DMS153 treated with DMSO at 0.1 percent for 48 hours (cell line): Measurements from ENCODE around the gene MALAT1.

ENCODE experiments used
- DNase-seq: peaks from one replicate; lab custom pipeline; 2025; ENCODE audit not compliant: unreplicated experiment; lab: John Stamatoyannopoulos, UW

The MALAT1 gene

GRCh38 chr11:65537620-65538231, 38.9 kb downstream of the MALAT1 start:
- DNase-seq: no peak

DNA sequence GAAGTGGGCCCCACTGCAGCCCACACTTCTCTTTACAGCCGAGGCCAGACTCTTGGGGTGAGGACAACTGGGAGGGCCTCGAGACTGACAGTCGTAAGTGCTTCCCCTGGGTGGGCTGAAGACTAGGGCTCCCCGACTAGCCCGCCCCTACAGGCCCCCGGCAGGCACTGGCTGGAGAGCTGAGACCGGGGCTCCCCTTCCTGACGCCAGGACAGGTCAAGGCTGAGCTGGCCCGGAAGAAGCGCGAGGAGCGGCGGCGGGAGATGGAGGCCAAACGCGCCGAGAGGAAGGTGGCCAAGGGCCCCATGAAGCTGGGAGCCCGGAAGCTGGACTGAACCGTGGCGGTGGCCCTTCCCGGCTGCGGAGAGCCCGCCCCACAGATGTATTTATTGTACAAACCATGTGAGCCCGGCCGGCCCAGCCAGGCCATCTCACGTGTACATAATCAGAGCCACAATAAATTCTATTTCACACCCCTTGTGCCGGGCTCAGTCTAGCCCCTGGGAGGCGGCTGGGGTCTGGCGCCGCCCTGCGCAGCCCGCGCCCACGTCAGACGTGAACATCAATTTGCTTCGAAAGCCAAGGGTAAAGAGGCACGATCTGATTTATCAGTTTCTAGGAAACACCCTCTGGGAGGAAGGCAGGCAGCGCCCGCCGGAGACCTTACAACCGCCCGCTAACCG, 39.5 kb downstream of the MALAT1 start:
- DNase-seq: no peak

DNA sequence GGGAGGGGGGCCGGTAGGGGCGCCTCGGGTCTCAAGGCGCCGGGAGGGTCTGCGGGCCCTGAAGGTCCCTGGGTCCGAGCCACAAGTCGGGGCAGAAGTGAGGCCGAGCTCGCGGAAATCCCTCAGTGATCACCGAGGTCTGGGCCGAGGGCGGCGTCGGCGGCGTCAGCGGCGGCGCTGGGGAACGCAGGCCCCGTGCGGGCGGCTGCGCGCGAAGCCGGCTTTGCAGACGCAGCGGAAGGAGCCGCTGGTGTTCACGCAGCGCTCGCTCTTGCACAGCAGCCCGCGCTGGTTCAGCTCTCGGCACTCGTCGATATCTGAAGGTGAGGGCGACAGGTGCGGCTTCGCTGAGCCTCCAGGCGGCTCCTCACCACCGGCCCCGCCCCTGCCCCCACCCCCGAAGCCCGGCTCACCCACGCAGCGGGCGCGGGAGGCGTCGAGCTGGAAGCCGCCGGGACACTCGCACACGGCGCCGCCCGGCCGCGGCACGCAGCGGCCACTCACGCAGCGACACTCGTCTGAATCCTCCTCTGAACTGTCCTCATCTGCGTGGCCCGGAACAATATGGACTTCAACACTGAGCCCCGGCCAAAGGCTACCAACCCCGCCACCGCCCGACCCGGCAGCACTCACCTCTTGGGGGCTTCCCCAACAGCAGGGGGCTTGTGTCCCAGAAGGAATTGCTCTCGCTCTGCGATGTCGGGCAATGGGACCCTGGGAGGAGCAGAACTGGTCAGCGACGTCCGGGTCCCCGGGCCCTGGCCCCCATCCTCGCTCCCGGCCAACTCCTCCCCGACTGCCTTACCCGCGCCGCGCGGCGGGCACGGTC, 40.3 kb downstream of the MALAT1 start:
- no peak for DNase-seq

DNA sequence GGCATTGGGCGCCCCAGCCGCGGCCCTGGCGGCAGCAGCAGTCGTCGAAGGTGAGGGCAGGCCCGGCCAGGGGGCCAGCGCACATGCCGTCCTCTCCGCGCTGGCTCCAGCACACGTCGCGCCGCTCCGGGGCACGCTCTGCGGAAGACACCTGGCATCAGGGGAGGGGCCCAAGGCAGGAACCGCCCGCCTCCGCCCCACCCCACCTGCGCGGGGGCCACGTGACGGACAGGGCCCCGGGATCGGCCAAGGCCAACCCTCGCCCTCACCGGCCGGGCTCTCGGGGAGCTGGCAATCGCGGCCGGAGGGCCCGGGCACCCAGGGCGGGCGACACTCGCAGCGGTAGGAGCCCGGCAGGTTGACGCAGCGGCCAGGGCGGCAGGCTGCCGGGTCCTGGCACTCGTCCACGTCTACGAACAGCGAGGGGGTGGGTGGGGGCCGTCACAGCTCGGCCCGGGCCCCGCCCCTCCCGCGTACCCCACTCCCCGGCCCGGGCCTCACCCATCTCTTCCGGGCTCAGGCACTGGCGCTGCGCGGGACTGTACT, 41.0 kb downstream of the MALAT1 start:
- peak; percentile 36 for DNase-seq

DNA sequence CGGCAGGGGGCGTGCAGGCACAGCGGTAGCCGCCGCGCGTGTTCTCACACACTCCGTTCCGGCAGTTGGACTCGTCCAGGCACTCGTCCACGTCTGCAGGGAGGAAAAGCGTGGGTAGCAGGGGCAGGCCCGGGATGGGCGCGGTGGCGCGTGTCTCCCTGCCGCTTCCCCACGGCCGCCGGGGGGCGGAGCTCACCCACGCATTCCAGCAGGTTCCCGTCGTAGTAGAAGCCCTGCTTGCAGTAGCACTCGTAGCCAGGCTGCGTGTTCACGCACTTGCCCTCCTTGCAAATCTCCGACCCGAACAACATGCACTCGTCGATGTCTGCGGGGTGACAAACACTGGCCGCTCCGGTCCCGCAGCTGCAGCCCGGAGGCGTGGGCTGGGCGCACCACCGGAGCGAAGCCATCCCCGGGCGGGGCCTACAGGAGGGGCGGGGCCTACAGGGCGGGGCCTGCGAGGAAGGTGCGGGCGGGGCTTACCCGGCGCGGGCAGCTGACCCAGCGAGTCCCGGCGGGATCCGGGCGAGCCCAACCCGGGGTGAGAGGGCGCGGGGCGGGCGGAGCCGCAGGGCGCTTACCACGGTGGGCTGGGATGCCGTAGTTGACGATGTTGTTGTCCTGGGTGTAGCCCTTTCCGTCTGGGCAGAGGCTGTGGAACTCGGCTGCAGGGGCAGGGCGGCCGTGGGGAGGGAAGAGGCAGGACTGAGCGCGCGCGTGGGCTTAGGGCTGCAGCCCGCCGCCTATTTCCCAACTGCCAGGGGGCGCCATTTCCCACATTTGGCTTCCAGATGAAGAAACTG, 41.6 kb downstream of the MALAT1 start:
- DNase-seq: peak; percentile 69

DNA sequence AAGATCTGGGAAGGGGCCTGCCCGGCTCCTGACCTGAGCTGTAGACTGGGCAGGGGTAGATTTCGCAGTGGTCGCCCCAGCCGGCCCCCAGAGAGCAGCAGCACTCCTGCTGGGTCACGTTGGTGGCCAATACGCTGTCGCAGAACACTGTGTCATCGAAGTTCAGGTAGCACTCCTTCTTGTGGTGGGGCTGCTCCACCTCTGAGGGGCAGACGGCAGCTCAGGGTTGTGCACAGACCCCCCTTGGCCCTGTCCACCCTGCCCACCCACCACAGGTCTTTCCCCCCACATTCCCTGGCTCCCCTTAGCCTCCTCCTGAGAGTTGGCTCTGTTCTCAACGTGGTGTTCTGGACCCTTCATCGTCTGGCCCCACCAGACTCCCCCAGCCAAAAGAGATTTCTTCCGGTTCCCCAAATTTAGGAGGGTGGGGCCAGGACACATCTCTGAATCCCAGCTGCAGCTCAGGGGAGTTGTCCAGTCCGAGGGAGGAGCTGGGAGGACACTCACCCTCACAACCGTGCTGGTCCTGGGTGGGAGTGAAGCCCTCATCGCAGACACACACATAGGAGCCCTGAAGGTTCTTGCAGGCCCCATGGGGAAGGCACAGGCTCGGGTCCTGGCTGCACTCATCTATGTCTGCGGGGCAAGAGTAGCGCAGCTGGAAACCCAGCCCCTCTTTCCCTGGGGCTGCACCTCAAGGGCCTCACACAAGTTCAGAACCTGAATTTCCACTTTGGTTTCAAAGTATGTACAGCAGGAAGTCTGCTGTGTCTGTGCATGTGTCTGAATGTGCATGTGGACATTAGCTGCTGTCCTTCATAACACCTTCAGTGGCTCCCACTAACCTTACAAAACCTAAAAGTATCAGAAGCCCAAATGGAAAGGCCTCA, 42.5 kb downstream of the MALAT1 start:
- no peak for DNase-seq

GRCh38 chr11:65542738-65543390, 44.0 kb downstream of the MALAT1 start:
- no peak for DNase-seq

GRCh38 chr11:65545853-65546216, 47.0 kb downstream of the MALAT1 start:
- DNase-seq: no peak

GRCh38 chr11:65546217-65546958, 47.5 kb downstream of the MALAT1 start:
- DNase-seq: peak; percentile 94

DNA sequence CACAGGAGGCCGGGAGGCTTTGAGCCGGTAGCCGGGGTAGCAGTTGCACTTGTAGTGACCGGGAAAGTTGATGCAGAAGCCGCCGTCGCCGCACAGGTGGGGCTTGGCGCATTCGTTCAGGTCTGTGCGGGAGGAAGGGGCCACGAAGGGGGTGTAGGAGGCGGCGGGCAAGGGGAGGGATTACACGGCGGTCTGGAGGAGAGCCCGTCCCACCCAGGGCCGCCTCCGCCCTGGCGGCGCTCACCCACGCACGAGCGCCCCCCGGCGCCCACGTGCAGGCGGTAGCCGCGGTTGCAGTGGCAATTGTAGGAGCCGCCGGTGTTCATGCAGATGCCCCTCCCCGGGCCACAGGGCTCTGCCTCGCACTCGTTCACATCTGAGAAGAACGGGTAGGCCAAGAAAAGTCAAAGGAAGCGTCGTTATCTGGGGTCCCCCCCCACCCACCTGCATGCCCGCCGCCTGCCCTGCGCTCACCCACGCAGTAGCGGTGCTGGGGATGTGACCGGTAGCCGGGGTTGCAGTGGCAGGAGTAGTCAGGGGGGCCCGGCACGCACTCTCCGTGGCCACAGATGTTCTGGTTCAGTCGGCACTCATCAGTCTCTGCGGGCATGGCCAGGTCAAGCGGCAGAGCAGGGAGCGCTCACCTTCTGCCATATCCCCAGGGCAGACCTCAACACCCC, 48.7 kb downstream of the MALAT1 start:
- no peak for DNase-seq

GRCh38 chr11:65548395-65548794, 49.5 kb downstream of the MALAT1 start:
- DNase-seq: no peak

DNA sequence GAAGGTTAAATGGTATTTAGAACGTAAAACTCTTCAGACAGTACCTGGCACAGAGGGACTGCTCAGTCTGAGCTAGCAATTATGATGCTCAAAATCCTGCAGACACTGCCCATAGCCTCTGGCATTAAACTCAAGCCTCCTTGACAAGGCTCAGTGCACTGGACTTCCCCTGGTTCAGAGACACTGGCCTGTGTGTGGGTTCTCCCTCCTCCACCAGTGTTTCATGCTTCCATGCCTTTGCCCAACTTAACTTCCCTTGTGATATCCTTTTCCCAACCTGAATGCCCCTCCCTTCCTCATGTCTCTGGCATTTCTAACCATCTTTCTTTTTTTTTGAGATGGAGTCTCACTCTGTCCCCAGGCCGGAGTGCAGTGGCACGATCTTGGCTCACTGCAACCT, 50.3 kb downstream of the MALAT1 start:
- no peak for DNase-seq

DNA sequence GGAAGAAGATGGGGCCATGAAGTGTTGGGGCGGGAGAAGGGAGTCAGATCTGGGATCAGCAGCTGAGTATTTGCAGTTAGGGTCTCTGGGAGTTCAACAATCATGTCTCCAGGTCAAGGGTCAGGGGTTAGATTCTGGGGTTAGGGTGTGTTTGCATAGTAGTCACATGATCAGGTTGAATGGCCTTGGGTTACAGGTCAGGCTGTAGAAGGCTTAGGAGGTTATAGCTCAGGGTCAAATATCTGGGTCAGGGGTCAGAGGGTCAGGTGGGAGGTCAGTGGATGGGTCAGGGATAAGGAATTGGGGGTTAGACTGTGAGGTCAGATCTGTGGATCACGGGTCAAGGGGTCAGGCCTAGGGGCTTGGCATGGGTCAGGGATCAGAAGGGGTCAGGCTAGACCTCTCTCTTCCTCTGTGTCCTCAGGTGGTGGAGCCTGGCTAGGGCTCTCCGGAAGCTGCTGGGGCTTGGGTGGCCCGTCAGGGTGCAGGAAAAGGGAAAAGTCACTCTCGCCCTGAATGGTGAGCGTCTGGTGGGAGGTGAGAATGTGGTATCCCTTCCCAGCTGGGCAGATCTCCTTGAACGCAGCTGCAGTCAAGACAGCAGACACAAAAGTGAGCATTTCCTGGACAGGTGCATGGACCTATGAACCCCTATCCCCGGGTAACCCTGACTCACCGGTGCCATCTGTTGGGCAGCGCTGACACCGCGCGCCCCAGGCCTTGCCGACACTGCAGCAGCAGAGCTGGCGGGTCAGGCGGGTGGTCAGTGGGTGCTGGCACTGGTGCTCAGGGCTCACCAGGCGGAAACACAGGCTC, 52.9 kb downstream of the MALAT1 start:
- peak; percentile 84 for DNase-seq

DNA sequence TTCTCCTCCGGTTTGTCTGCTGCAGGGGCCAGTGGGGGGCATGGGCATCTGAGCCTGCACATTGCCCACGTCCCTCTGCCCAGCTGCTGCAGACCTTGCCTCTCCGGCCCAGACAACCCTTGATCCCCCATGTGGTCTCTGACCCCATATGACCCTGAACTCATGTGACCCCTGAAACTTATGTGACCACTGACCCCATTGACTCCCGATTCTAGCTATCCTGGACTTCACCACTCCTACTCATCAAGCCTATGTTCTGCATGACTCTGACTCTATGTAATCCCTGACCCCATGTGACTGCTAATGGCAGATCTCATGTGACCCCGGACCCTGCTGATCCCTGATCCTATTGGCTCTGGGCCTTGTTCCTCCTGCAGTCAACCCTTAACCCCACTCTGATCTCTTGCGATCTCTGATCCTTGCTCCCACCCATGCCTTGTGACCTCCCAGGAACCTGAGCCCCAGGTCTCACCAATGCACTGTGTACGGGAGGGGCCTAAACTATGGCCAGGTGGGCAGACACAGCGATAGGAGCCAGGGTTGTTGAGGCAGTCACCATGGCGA, 53.6 kb downstream of the MALAT1 start:
- no peak for DNase-seq

DNA sequence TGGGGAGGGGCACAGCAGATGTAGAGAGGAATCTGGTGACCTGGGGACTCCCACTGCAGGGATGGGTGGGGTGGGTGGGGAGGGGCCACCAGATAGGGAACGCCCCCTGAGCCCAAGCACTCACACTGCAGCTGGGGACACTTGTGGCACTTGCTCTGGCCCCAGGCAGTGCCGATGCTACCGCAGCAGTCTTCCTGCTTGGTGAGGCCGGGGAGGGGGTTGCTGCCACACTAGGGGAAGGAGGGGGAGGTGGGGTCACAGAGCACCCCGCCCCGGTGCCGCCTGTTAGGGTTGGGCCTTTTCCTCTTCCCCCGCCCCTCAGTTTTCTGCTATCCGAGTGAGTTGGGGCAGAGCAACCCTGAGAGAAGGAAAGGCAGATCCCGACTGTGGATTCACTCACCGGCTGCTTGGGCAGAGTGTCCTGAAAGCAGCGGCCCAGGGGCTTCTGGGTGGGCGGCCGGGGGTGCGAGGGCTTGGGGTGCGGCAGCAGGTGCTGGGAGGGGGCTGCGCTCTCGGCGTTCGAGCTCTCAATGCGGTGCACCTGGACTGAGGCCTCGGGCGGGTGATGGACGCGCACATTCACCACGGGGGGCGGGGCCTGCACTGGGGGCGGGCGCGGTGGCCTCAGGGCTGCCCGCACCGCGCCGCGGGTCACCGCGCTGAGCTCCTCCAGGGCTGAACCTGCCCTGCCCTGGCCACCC, 54.6 kb downstream of the MALAT1 start:
- DNase-seq: peak; percentile 64

DNA sequence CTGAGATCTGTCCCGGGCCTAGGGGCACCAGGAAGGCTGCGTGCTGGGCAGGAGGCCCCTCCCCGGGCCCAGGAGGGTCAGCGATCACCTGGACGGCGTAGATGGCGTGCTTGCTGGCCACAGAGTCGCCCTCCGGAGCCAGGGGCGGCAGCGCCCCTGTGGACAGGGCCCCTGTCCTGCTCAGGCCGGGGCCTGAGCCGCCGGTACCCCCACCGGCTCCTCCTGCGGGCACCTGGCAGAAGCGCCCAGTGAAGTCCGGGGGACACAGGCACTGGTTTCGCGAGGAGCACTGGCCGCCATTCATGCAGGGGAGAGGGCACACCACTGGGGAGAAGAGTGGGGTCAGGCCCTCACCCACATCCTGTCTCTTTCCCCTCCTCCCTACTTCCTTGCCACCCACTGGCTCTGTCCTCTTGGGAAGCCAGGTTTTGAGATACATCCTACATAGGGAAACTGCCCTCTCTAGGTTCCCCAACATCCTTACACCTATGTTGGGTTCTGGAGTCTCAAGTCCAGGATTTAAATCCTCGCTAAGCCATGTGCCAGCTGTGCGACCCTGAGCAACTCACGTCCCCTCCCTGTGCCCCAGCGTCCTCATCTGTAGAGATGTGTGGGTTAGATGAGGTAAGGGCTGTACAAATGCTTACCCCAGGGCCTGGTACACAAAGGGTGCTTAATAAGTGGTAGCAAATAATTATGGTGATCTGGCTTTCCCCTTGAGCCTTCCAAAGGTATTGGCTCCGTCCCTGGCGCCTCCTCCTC, 55.4 kb downstream of the MALAT1 start:
- no peak for DNase-seq
